Gastroesophageal sphincter (tissue), 3 donors: Measurements from ENCODE around the gene ASB1.

Source experiments
- EP300 ChIP-seq: sonication (generic); formaldehyde crosslinking; IDR thresholded peaks from one replicate; pipeline ENCODE4 v1.6.1; 2017; ENCODE audit warnings: antibody characterized with exemption, mild to moderate bottlenecking
- POLR2A ChIP-seq, 2 donors: fragments of 450-650 bp; IDR thresholded peaks; one replicate each; pipeline ENCODE4 v1.6.1; 2017; ENCODE audit warnings: antibody characterized with exemption in 2 of 2, mild to moderate bottlenecking in 2 of 2, moderate library complexity in 1 of 2
- POLR2AphosphoS5 ChIP-seq: sonication (generic); formaldehyde crosslinking; IDR thresholded peaks from one replicate; pipeline ENCODE4 v1.6.1; 2017; ENCODE audit warnings: antibody characterized with exemption
- TF ChIP-seq, protein P1 (sequence below), 4 experiments: fragments of 200-600 bp in 2 of 4; fragments of 450-650 bp in 2 of 4; sonication (generic) in 1 of 4; IDR thresholded peaks; one replicate each; pipeline ENCODE4 v1.5.1; 2017 to 2019; ENCODE audit warnings: antibody characterized with exemption in 4 of 4, mild to moderate bottlenecking in 2 of 4, moderate library complexity in 2 of 4

DNA sequence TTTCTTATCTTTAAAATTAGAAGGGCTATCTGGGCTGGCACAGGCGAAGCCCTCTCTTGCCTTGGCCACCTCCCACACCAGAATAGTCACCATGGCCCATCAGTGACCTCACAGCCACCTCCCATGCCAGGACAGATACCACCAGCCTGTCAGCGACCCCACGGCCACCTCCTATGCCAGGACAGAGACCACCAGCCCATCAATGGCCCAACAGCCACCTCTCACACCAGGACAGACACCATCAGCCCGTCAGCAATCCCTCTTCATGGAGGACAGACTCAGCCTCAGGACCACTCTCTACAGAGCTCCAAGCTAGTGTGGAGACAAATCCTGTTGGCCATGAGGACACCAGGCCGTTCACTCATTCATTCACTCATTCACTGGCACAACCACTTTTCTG lies 74.6 kb downstream of the ASB1 start:
- no peak for TF ChIP-seq POLR2AphosphoS5
- no peak for TF ChIP-seq POLR2A (IDR thresholded peaks at IDR 0.05)
- TF ChIP-seq, protein P1, sequence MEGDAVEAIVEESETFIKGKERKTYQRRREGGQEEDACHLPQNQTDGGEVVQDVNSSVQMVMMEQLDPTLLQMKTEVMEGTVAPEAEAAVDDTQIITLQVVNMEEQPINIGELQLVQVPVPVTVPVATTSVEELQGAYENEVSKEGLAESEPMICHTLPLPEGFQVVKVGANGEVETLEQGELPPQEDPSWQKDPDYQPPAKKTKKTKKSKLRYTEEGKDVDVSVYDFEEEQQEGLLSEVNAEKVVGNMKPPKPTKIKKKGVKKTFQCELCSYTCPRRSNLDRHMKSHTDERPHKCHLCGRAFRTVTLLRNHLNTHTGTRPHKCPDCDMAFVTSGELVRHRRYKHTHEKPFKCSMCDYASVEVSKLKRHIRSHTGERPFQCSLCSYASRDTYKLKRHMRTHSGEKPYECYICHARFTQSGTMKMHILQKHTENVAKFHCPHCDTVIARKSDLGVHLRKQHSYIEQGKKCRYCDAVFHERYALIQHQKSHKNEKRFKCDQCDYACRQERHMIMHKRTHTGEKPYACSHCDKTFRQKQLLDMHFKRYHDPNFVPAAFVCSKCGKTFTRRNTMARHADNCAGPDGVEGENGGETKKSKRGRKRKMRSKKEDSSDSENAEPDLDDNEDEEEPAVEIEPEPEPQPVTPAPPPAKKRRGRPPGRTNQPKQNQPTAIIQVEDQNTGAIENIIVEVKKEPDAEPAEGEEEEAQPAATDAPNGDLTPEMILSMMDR (IDR thresholded peaks at IDR 0.05), result no peak
- TF ChIP-seq EP300, result no peak
